ENCODE measurements around the gene SPP1.
"Not testable (repeated sequence)": the region's sequence is repeated elsewhere in the genome, so short reads cannot be mapped to it uniquely, and the experiment has no call there.

Gene SPP1

GRCh38 chr4:87975466-87975865 lies at the start of gene SPP1:
Gene SPP1 (plus strand): TSS chr4:87975714. CDS start chr4:87976896, 1,182 bp downstream.
- H3K4me3 ChIP-seq (ENCODE audit: low read depth, low read length), result peak within 1 kb of the TSS; percentile 41

- peak overlapping the region; percentile 31 for H3K4me3 ChIP-seq (ENCODE audit: low read depth, low read length)
These were observed 48.9 kb upstream of the SPP1 start for GRCh38 chr4:87926554-87927098.

- H3K4me3 ChIP-seq (ENCODE audit: low read depth, low read length), result no peak overlapping the region
These were observed 44.9 kb upstream of the SPP1 start for GRCh38 chr4:87930629-87931028.

GRCh38 chr4:87931932-87932331 lies 43.6 kb upstream of the SPP1 start:
- no peak overlapping the region for H3K4me3 ChIP-seq (ENCODE audit: low read depth, low read length)

GRCh38 chr4:87932718-87933141 lies 42.8 kb upstream of the SPP1 start:
- H3K4me3 ChIP-seq (ENCODE audit: low read depth, low read length), result no peak overlapping the region

- no peak overlapping the region for H3K4me3 ChIP-seq (ENCODE audit: low read depth, low read length)
These were observed 42.2 kb upstream of the SPP1 start for GRCh38 chr4:87933337-87933736.

GRCh38 chr4:87934157-87934704 lies 41.3 kb upstream of the SPP1 start:
- H3K4me3 ChIP-seq (ENCODE audit: low read depth, low read length), result no peak overlapping the region

GRCh38 chr4:87934973-87935372 lies 40.5 kb upstream of the SPP1 start:
- H3K4me3 ChIP-seq (ENCODE audit: low read depth, low read length), result no peak overlapping the region

- not testable (repeated sequence) for H3K4me3 ChIP-seq (ENCODE audit: low read depth, low read length)
These were observed 39.6 kb upstream of the SPP1 start for GRCh38 chr4:87935954-87936353.

- H3K4me3 ChIP-seq (ENCODE audit: low read depth, low read length), result no peak overlapping the region
These were observed 38.0 kb upstream of the SPP1 start for GRCh38 chr4:87937523-87937922.

GRCh38 chr4:87938746-87939145 lies 36.8 kb upstream of the SPP1 start:
- no peak overlapping the region for H3K4me3 ChIP-seq (ENCODE audit: low read depth, low read length)

- no peak overlapping the region for H3K4me3 ChIP-seq (ENCODE audit: low read depth, low read length)
These were observed 35.4 kb upstream of the SPP1 start for GRCh38 chr4:87939978-87940690.

- not testable (repeated sequence) for H3K4me3 ChIP-seq (ENCODE audit: low read depth, low read length)
These were observed 34.7 kb upstream of the SPP1 start for GRCh38 chr4:87940809-87941208.

GRCh38 chr4:87941537-87942392 lies 33.7 kb upstream of the SPP1 start:
- H3K4me3 ChIP-seq (ENCODE audit: low read depth, low read length), result no peak overlapping the region

GRCh38 chr4:87943660-87944149 lies 31.8 kb upstream of the SPP1 start:
- H3K4me3 ChIP-seq (ENCODE audit: low read depth, low read length), result no peak overlapping the region

GRCh38 chr4:87944967-87945366 lies 30.5 kb upstream of the SPP1 start:
- no peak overlapping the region for H3K4me3 ChIP-seq (ENCODE audit: low read depth, low read length)

- H3K4me3 ChIP-seq (ENCODE audit: low read depth, low read length), result no peak overlapping the region
These were observed 28.7 kb upstream of the SPP1 start for GRCh38 chr4:87946766-87947165.

GRCh38 chr4:87947381-87948160 lies 27.9 kb upstream of the SPP1 start:
- H3K4me3 ChIP-seq (ENCODE audit: low read depth, low read length), result no peak overlapping the region

- no peak overlapping the region for H3K4me3 ChIP-seq (ENCODE audit: low read depth, low read length)
These were observed 25.6 kb upstream of the SPP1 start for GRCh38 chr4:87949961-87950360.

GRCh38 chr4:87950493-87950892 lies 25.0 kb upstream of the SPP1 start:
- H3K4me3 ChIP-seq (ENCODE audit: low read depth, low read length), result no peak overlapping the region

Measured in iPS-11a (cell line).